Natural killer cell (primary cell): Measurements from ENCODE around the gene SNAI3. TPM values are rescaled to one million over a fixed set of nuclear protein-coding genes. Genes with fewer than 3 reads are reported as not detected.

Source experiments
- ATAC-seq, 3 donors: fragments of 150-1000 bp in 2 of 3; fragments of 200-7000 bp in 1 of 3; cut with Tn5 transposase; 1 replicate in 1 of 3; 2 replicates in 2 of 3; pipeline ENCODE4 v1.10.0; 2021; ENCODE audit warnings: mild to moderate bottlenecking in 2 of 3, moderate library complexity in 2 of 3
- DNase-seq, 2 donors: peaks; one replicate each; pipeline versions ENCODE4 v3.0.0 to v3.0.0-alpha.2; 2013 to 2021; ENCODE audit warnings: mixed read lengths in 1 of 2
- H3K27ac ChIP-seq: one replicate; pipeline ENCODE4 v1.5.1; 2013; ENCODE audit warnings: mild to moderate bottlenecking, low read length
- H3K27me3 ChIP-seq: one replicate; pipeline ENCODE4 v1.6.1; 2013; ENCODE audit warnings: low read length; ENCODE audit not compliant: control insufficient read depth, insufficient read depth
- H3K36me3 ChIP-seq: one replicate; pipeline ENCODE4 v1.6.1; 2013; ENCODE audit warnings: low read length; ENCODE audit not compliant: control insufficient read depth, insufficient read depth
- H3K4me1 ChIP-seq: one replicate; pipeline ENCODE4 v1.6.1; 2013; ENCODE audit warnings: low read length; ENCODE audit not compliant: control insufficient read depth, insufficient read depth
- H3K4me3 ChIP-seq: one replicate; pipeline ENCODE4 v1.5.1; 2013; ENCODE audit warnings: low read length
- H3K9me3 ChIP-seq: one replicate; pipeline ENCODE4 v1.6.1; 2013; ENCODE audit warnings: low read length; ENCODE audit not compliant: control insufficient read depth, insufficient read depth
- H3K27ac Mint-ChIP-seq, 2 donors: one replicate each; pipeline ENCODE4 v1.8.0; 2022; ENCODE audit warnings: mild to moderate bottlenecking in 2 of 2, mixed read lengths in 2 of 2, moderate library complexity in 1 of 2
- H3K27me3 Mint-ChIP-seq, 2 donors: one replicate each; pipeline ENCODE4 v1.8.0; 2022; ENCODE audit warnings: low read depth in 2 of 2, mixed read lengths in 2 of 2
- H3K36me3 Mint-ChIP-seq: one replicate; pipeline ENCODE4 v1.8.0; 2022; ENCODE audit warnings: mixed read lengths
- H3K4me1 Mint-ChIP-seq, 2 donors: one replicate each; pipeline ENCODE4 v1.8.0; 2022; ENCODE audit warnings: mixed read lengths in 2 of 2
- H3K4me3 Mint-ChIP-seq: one replicate; pipeline ENCODE4 v1.8.0; 2022; ENCODE audit warnings: mild to moderate bottlenecking, moderate library complexity, mixed read lengths
- H3K9me3 Mint-ChIP-seq, 2 donors: one replicate each; pipeline ENCODE4 v1.8.0; 2022; ENCODE audit warnings: mixed read lengths in 2 of 2
- WGBS: methylation state at CpG from one replicate; pipeline ENCODE4 v1.1.7; 2013; ENCODE audit warnings: missing lambda C conversion rate; ENCODE audit not compliant: insufficient coverage; 5-methylcytosine and 5-hydroxymethylcytosine counted together
- intact Hi-C: fragments of 100-400 bp; cut with micrococcal nuclease; formaldehyde crosslinking; loops from one replicate; pipeline ENCODE4 v1.14.2; 2022
- total RNA-seq, 4 donors: library from RNA; stranded (reverse); fragments of 120-200 nt in 1 of 4; gene quantifications; one replicate each; pipeline versions ENCODE4 v1.2.3 to v1.2.4, GENCODE V29; 2013 to 2022
- TF ChIP-seq, protein P1 (sequence below): fragments of 200-600 bp; IDR thresholded peaks from one replicate; pipeline ENCODE4 v1.8.0; 2022; ENCODE audit warnings: antibody characterized with exemption

SNAI3 gene
- total RNA-seq, 3 donors from 2014 or later (not counting 1 experiment from before 2014, with no cell fraction given): 8.2 to 9.2 (median 8.4) TPM

DNA sequence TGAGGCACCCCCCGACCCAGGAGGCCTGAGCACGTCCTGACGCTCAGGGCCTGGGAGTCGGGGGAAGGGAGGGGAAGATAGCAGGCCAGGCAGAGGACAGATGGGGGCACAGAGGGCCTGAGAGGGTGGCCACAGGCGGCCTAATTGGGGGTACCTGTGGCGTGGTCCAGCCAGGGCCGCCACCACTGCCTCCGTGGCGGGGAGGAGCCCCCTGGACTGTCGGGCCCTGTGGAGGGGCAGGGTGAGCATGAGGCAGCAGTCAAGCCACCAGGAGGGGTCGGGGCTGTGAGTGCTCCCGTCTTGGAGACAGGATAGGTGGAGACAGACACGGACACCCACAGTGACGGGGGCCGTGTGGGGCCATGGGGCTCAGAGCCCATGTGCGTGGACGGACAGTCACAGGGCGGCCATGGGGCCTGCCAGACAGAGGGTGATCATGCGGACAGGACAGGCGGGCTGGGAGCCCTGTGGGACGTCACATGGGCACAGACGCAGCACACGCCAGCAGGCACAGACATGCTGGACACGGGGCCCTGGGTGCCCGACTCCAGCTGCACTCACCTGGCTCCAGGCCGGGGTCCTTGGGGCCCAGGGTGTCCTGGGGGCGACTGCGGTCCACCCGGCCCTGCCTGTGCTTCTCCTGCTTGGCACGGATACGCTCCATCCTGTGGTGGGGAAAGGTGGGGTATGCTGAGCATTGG, 38.7 kb upstream of the SNAI3 start:
- TF ChIP-seq, protein P1, sequence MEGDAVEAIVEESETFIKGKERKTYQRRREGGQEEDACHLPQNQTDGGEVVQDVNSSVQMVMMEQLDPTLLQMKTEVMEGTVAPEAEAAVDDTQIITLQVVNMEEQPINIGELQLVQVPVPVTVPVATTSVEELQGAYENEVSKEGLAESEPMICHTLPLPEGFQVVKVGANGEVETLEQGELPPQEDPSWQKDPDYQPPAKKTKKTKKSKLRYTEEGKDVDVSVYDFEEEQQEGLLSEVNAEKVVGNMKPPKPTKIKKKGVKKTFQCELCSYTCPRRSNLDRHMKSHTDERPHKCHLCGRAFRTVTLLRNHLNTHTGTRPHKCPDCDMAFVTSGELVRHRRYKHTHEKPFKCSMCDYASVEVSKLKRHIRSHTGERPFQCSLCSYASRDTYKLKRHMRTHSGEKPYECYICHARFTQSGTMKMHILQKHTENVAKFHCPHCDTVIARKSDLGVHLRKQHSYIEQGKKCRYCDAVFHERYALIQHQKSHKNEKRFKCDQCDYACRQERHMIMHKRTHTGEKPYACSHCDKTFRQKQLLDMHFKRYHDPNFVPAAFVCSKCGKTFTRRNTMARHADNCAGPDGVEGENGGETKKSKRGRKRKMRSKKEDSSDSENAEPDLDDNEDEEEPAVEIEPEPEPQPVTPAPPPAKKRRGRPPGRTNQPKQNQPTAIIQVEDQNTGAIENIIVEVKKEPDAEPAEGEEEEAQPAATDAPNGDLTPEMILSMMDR: no peak
- 96% methylated on average over 31 of the region's 31 CpGs for WGBS
- Histone ChIP-seq H3K36me3 (peaks cover 72% of the 10 kb centered on the region), H3K4me3 (no peak overlapping the region), H3K4me1 (no peaks in the 10 kb centered on the region), H3K9me3 (no peaks in the 10 kb centered on the region), H3K27ac (no peak overlapping the region), H3K27me3 (no peaks in the 10 kb centered on the region)
- H3K27ac Mint-ChIP-seq: peak overlapping the region in 1 of 2 donors; percentile 38
- no peak for ATAC-seq
- no peaks in the 10 kb centered on the region for H3K36me3 Mint-ChIP-seq
- H3K9me3 Mint-ChIP-seq: no peaks in the 10 kb centered on the region
- no peaks in the 10 kb centered on the region for H3K4me1 Mint-ChIP-seq
- H3K4me3 Mint-ChIP-seq: no peak overlapping the region
- no peaks in the 10 kb centered on the region for H3K27me3 Mint-ChIP-seq
- no peak for DNase-seq
- intact Hi-C loops: no loop called here

DNA sequence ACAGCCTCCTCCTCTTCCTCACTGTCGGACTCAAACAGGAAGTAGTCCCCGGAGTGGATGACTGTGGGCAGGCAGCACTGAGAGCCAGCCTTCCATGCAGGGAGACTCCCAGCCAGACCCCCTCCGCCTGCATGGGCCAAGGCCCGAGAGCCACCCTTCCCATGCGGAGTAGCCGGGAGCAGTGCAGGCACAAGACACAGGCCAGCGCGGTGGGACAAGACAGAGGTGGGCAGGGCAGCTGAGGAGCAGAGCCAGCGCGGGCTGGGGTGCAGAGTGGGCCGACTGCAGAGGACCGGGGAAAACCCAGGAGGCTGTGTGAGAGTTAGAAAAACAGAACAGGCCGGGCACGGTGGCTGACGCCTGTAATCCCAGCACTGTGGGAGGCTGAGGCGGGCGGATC, 37.6 kb upstream of the SNAI3 start:
- Histone ChIP-seq H3K27me3 (no peaks in the 10 kb centered on the region), H3K36me3 (peaks cover 81% of the 10 kb centered on the region), H3K4me1 (peaks cover 4% of the 10 kb centered on the region), H3K9me3 (no peaks in the 10 kb centered on the region), H3K27ac (no peak overlapping the region), H3K4me3 (no peak overlapping the region)
- Mint-ChIP-seq H3K27me3 (no peaks in the 10 kb centered on the region), H3K36me3 (no peaks in the 10 kb centered on the region), H3K27ac (no peak overlapping the region), H3K4me3 (no peak overlapping the region), H3K9me3 (no peaks in the 10 kb centered on the region), H3K4me1 (no peaks in the 10 kb centered on the region)
- intact Hi-C loops: no loop called here
- DNase-seq (no peak), ATAC-seq (no peak)
- 95% methylated on average over 16 of the region's 17 CpGs for WGBS
- TF ChIP-seq, protein P1: no peak

DNA sequence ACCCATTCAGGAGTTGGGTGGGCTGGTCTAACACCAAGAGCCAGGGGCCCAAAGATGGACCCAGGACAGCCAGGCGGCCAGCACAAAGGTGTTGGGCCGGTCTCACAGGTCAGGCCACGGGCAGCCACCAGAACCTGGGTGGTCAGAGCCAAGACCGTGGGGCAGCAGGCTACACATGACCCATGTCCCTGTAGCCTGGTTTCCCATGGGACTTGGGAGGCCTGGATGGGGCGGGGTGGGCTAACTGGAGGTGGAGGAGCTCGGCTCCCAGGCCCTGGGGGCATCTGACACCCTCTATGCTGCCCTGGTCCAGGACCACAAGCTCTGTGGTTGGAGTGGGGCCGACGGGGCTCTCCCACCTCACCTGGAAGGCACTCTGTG, 37.2 kb upstream of the SNAI3 start:
- TF ChIP-seq, protein P1: no peak
- Histone ChIP-seq H3K27ac (no peak overlapping the region), H3K4me3 (no peak overlapping the region), H3K36me3 (peaks cover 82% of the 10 kb centered on the region), H3K9me3 (no peaks in the 10 kb centered on the region), H3K4me1 (peaks cover 8% of the 10 kb centered on the region), H3K27me3 (no peaks in the 10 kb centered on the region)
- Mint-ChIP-seq H3K27me3 (no peaks in the 10 kb centered on the region), H3K36me3 (no peaks in the 10 kb centered on the region), H3K9me3 (no peaks in the 10 kb centered on the region), H3K4me3 (no peak overlapping the region), H3K27ac (no peak overlapping the region), H3K4me1 (no peaks in the 10 kb centered on the region)
- no peak for ATAC-seq
- no peak for DNase-seq
- intact Hi-C loops: no loop called here
- WGBS: 84% methylated on average over 8 of the region's 8 CpGs
